GM23248 (cell line): ENCODE measurements around the gene MEIKIN.

Source experiments
- EZH2 ChIP-seq: fragments of 200-600 bp; sonication (generic); IDR thresholded peaks from 2 replicates; pipeline ENCODE4 v1.6.1; 2018; ENCODE audit warnings: antibody characterized with exemption, mild to moderate bottlenecking; ENCODE audit not compliant: insufficient read depth, poor library complexity, severe bottlenecking
- EZH2phosphoT487 ChIP-seq: fragments of 200-600 bp; sonication (generic); IDR thresholded peaks from 2 replicates; pipeline ENCODE4 v1.6.1; 2018; ENCODE audit warnings: antibody characterized with exemption, moderate library complexity, mild to moderate bottlenecking, low read depth; ENCODE audit not compliant: insufficient read depth

DNA sequence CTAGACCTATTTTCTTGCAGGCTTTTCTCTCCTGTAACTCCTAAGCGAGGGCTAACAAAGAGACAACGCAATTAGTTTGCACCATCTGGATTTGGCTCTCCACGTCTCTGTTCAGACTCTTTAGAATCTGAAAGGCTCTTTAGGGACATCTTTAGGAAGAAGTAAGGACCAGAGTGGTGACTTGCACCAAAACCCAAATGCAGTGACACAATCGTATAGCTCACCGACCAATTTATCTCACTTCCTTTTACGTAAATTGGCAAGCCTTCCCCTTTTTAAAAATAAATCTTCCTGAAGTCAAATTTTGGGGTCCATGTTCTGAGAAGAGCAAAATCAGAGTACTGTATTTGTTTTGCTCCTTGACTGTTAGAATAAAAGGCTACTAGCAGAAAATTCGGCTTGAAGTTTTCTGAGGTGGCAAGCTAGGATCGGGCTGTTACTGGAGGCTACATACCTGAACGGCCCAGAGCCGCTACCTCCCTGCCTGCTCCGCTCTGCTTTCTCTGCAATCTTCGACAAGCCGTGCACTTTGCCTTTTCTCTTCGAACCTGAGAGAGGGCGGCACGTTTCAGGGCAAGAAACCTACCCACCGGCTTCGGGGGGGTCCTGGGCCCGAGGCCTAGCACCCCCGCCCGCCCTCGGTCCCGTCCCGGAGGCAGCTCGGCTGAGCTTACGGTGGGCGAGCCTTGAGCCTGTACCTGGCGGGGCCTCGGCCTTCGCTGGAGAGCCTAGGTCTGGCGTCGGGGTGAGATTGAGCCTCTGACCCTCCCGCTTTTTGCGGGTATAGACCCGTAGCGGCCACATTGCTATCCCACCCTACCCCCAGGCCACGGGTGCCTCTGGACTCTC is 537 bp downstream of the MEIKIN start:
- TF ChIP-seq EZH2 (no peak), EZH2phosphoT487 (no peak)
